CD4-positive, alpha-beta T cell (primary cell): Measurements from ENCODE around the gene TSTD1. TPM values are rescaled to one million over a fixed set of nuclear protein-coding genes. Genes with fewer than 3 reads are reported as not detected.
A peak's percentile ranks its signal among the peaks of the same experiment; 100 is the strongest.
"Not testable (repeated sequence)": the region's sequence is repeated elsewhere in the genome, so short reads cannot be mapped to it uniquely, and the experiment has no call there.

ENCODE experiments used
- ATAC-seq: fragments of 200-7000 bp; cut with Tn5 transposase; one replicate; pipeline ENCODE4 v1.10.0; 2022; ENCODE audit warnings: mild to moderate bottlenecking; ENCODE audit not compliant: poor library complexity
- CTCF ChIA-PET: fragments of 350-600 bp; sonication (Branson Sonifier 250); formaldehyde crosslinking; loops from one replicate; lab custom pipeline; 2021; ENCODE audit warnings: antibody characterized with exemption, inconsistent platforms; lab: Charles Lee
- POLR2A ChIA-PET: fragments of 350-600 bp; sonication (Branson Sonifier 250); formaldehyde crosslinking; loops from one replicate; lab custom pipeline; 2021; ENCODE audit warnings: antibody characterized with exemption, inconsistent platforms; lab: Charles Lee
- DNase-seq, 14 experiments: peaks; one replicate each; pipeline ENCODE4 v3.0.0-alpha.2; 2013 to 2020; ENCODE audit warnings: mixed read lengths in 2 of 14
- H3K27ac ChIP-seq, 2 donors: one replicate each; pipeline versions ENCODE4 v1.5.1 to v1.7.0; 2013; ENCODE audit warnings: low read length in 2 of 2, low read depth in 1 of 2, mild to moderate bottlenecking in 1 of 2
- H3K27me3 ChIP-seq, 2 experiments: 1 replicate in 1 of 2; 2 replicates in 1 of 2; pipeline versions ENCODE4 v1.6.1 to v1.7.0; 2013; ENCODE audit warnings: low read length in 2 of 2, control low read depth in 1 of 2, mild to moderate bottlenecking in 1 of 2, moderate library complexity in 1 of 2; ENCODE audit not compliant: insufficient read depth in 2 of 2, control insufficient read depth in 1 of 2
- H3K36me3 ChIP-seq: one replicate; pipeline ENCODE4 v1.6.1; 2013; ENCODE audit warnings: low read length, control low read depth; ENCODE audit not compliant: insufficient read depth
- H3K4me1 ChIP-seq: one replicate; pipeline ENCODE4 v1.6.1; 2013; ENCODE audit warnings: low read length, control low read depth; ENCODE audit not compliant: insufficient read depth
- H3K4me3 ChIP-seq: one replicate; pipeline ENCODE4 v1.5.1; 2013; ENCODE audit warnings: mild to moderate bottlenecking, low read length, moderate library complexity
- H3K9me3 ChIP-seq, 2 experiments: 1 replicate in 1 of 2; 2 replicates in 1 of 2; pipeline versions ENCODE4 v1.6.1 to v1.7.0; 2013; ENCODE audit warnings: low read length in 2 of 2, mild to moderate bottlenecking in 2 of 2, control low read depth in 1 of 2, moderate library complexity in 1 of 2; ENCODE audit not compliant: control insufficient read depth in 1 of 2, insufficient read depth in 1 of 2
- H3K27ac Mint-ChIP-seq: one replicate; pipeline ENCODE4 v1.8.0; 2020; ENCODE audit warnings: mixed read lengths
- H3K27me3 Mint-ChIP-seq: one replicate; pipeline ENCODE4 v1.8.0; 2021; ENCODE audit warnings: mixed read lengths
- H3K36me3 Mint-ChIP-seq: one replicate; pipeline ENCODE4 v1.8.0; 2021; ENCODE audit warnings: low read depth, mixed read lengths
- H3K4me1 Mint-ChIP-seq: one replicate; pipeline ENCODE4 v1.8.0; 2021; ENCODE audit warnings: low read depth, mixed read lengths
- H3K4me3 Mint-ChIP-seq: one replicate; pipeline ENCODE4 v1.8.0; 2020; ENCODE audit warnings: mild to moderate bottlenecking, mixed read lengths
- H3K9me3 Mint-ChIP-seq: one replicate; pipeline ENCODE4 v1.8.0; 2020; ENCODE audit warnings: mixed read lengths
- intact Hi-C, 2 experiments: fragments of 100-400 bp; cut with DNase I in 1 of 2; cut with micrococcal nuclease in 1 of 2; formaldehyde crosslinking; loops; one replicate each; pipeline versions ENCODE4 v1.15.1 to v1.9.0; 2023 to 2025; cut with DNase I, micrococcal nuclease
- total RNA-seq, 174 experiments: library from RNA in 2 of 174; stranded (reverse) in 2 of 174; gene quantifications; one replicate each; pipeline ENCODE4 v1.2.3 and lab custom pipeline; 2021 to 2026
- TF ChIP-seq, protein P1 (sequence below): fragments of 200-600 bp; IDR thresholded peaks from one replicate; pipeline ENCODE4 v1.8.0; 2022; ENCODE audit warnings: antibody characterized with exemption, mild to moderate bottlenecking

Gene TSTD1
- total RNA-seq, 2 experiments from 2014 or later: 38.0 to 40.3 TPM

DNA sequence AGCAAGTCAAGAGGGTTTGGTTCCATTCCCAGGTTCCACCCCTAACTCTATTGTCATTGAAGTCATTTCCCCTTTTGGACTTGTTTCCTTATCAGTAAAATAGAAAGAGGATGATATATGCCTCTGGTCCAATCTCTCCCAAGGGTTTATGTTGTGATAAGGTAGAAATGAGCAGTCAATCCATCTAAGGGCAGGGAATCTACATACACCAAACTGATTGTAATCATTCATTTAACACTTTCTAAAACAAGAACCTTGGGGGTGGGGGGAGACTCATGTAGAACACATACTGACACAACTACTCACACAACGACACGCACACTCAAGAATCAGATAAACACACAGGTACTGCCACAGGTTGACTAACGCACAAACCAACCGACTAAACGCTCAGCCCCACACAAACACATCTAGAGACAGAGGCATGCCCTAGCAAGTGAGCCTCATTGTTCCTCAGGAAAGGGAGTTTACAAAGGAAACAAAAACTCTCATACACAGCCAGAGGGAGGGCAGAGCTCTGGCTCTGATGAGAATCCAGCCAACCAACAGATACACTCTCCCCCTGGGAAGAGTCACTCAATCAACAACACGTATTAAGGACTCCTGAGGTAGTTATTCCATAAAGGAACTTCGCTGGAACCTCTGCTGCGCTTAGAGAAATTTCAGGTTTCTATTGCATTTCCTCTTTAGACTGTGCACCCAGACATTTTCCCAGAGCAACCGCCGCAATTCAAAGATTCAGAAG, 18.8 kb downstream of the TSTD1 start:
- Mint-ChIP-seq H3K9me3 (no peaks in the 10 kb centered on the region), H3K27ac (peak overlapping the region; percentile 81), H3K36me3 (no peaks in the 10 kb centered on the region), H3K4me3 (peak overlapping the region; percentile 91), H3K27me3 (no peaks in the 10 kb centered on the region), H3K4me1 (peaks cover 25% of the 10 kb centered on the region)
- DNase-seq (no peak), ATAC-seq (no peak)
- TF ChIP-seq, protein P1, sequence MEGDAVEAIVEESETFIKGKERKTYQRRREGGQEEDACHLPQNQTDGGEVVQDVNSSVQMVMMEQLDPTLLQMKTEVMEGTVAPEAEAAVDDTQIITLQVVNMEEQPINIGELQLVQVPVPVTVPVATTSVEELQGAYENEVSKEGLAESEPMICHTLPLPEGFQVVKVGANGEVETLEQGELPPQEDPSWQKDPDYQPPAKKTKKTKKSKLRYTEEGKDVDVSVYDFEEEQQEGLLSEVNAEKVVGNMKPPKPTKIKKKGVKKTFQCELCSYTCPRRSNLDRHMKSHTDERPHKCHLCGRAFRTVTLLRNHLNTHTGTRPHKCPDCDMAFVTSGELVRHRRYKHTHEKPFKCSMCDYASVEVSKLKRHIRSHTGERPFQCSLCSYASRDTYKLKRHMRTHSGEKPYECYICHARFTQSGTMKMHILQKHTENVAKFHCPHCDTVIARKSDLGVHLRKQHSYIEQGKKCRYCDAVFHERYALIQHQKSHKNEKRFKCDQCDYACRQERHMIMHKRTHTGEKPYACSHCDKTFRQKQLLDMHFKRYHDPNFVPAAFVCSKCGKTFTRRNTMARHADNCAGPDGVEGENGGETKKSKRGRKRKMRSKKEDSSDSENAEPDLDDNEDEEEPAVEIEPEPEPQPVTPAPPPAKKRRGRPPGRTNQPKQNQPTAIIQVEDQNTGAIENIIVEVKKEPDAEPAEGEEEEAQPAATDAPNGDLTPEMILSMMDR: no peak
- no peak overlapping the region for H3K27ac ChIP-seq
- H3K36me3 ChIP-seq: no peaks in the 10 kb centered on the region
- H3K4me3 ChIP-seq: peak overlapping the region; percentile 77
- intact Hi-C loops: loop anchor here in 1 of 2 experiments (2.0 kb wide), 1 partner anchor 19 kb away; the partner anchor contains the start of gene TSTD1
- H3K9me3 ChIP-seq: no peaks in the 10 kb centered on the region
- H3K4me1 ChIP-seq: peaks cover 19% of the 10 kb centered on the region
- CTCF ChIA-PET: interaction anchor here (1.4 to 2.6 kb wide), 8 partner anchors 19 to 78 kb away, joined by 3 to 10 read pairs (median 8); partner anchors contain the start of genes KLHDC9, TSTD1 and USF1
- H3K27me3 ChIP-seq: no peaks in the 10 kb centered on the region
- POLR2A ChIA-PET: interaction anchor here (1.2 to 3.7 kb wide), 12 partner anchors 8 to 182 kb away, joined by 3 to 46 read pairs (median 6); partner anchors contain the start of genes ARHGAP30, KLHDC9, TSTD1 and USF1

DNA sequence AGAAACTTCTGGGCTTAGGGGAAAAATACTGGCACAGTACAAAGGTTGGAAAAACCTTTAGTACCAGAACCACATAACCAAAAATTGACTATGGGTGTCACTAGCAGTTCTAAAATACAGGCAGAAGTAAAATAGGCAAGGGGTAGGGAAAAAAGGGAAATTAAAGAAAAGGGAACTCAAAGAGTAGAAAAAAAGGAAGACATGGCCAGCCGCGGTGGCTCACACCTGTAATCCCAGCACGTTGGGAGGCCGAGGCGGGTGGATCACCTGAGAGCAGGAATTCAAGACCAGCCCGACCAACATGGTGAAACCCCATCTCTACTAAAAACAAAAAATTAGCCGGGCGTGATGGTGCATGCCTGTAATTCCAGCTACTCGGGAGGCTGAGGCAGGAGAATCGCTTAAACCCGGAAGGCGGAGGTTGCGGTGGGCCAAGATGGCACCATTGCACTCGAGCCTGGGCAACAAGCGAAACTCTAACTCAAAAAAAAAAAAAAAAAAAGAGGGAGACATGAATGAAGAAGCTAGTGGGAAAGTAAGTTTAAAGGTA, 19.6 kb downstream of the TSTD1 start:
- H3K27me3 ChIP-seq, intact Hi-C loops, H3K36me3 Mint-ChIP-seq, H3K27ac ChIP-seq, H3K9me3 ChIP-seq, H3K36me3 ChIP-seq, H3K4me3 ChIP-seq, H3K9me3 Mint-ChIP-seq, H3K27me3 Mint-ChIP-seq, DNase-seq, ATAC-seq: not testable (repeated sequence)
- Mint-ChIP-seq H3K4me1 (peaks cover 27% of the 10 kb centered on the region), H3K27ac (peak overlapping the region; percentile 81), H3K4me3 (peak overlapping the region; percentile 91)
- ChIA-PET POLR2A (interaction anchor here (0.7 to 3.7 kb wide), 4 partner anchors 12 to 376 kb away, joined by 3 to 46 read pairs (median 18); partner anchors contain the start of genes ARHGAP30 and TSTD1), CTCF (interaction anchor here (2.4 to 2.6 kb wide), 2 partner anchors 26 to 78 kb away, joined by 9 to 10 read pairs; partner anchors contain the start of genes KLHDC9 and USF1)
- H3K4me1 ChIP-seq: peaks cover 23% of the 10 kb centered on the region

DNA sequence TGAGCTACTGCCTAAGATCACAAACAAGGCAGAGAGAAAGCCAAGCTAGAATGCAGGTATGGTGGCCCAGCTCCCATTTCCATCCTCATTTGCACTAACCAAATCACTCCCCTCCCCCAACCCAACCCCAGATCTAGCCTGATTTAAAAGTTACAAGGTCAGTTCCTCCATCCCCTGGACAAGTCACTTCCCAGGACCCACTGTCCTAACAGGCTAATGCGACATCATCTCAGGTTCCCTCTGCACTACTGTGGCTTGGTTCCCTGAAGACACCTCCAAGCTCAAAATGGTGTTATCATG, 20.2 kb downstream of the TSTD1 start:
- TF ChIP-seq, protein P1: no peak
- Mint-ChIP-seq H3K9me3 (no peaks in the 10 kb centered on the region), H3K4me3 (no peak overlapping the region), H3K4me1 (peaks cover 33% of the 10 kb centered on the region), H3K27ac (peak overlapping the region; percentile 55), H3K36me3 (no peaks in the 10 kb centered on the region), H3K27me3 (no peaks in the 10 kb centered on the region)
- H3K27ac ChIP-seq: no peak overlapping the region
- H3K27me3 ChIP-seq: no peaks in the 10 kb centered on the region
- ChIA-PET POLR2A (interaction anchor here (0.7 to 1.2 kb wide), 2 partner anchors 12 to 375 kb away, joined by 3 to 4 read pairs; no protein-coding TSS in a partner anchor), CTCF (interaction anchor here (2.4 kb wide), 1 partner anchor 79 kb away, joined by 9 read pairs; the partner anchor contains the start of gene KLHDC9)
- no peaks in the 10 kb centered on the region for H3K36me3 ChIP-seq
- intact Hi-C loops: no loop called here
- no peaks in the 10 kb centered on the region for H3K9me3 ChIP-seq
- peaks cover 29% of the 10 kb centered on the region for H3K4me1 ChIP-seq
- DNase-seq: no peak
- no peak for ATAC-seq
- no peak overlapping the region for H3K4me3 ChIP-seq
